Mucosa of descending colon (tissue), 3 donors: ENCODE results near the gene SHB. TPM values are rescaled to one million over a fixed set of nuclear protein-coding genes. Genes with fewer than 3 reads are reported as not detected.

Experiments used
- ATAC-seq: fragments of 200-7000 bp; cut with Tn5 transposase; one replicate; pipeline ENCODE4 v1.9.1; 2020; ENCODE audit warnings: mild to moderate bottlenecking, moderate library complexity
- DNase-seq, 3 donors: peaks; one replicate each; pipeline ENCODE4 v3.0.0-alpha.2; 2020
- H3K36me3 ChIP-seq: fragments of 200-600 bp; one replicate; pipeline ENCODE4 v1.8.0; 2021; ENCODE audit warnings: low read depth, mild to moderate bottlenecking
- H3K4me1 ChIP-seq: fragments of 200-600 bp; one replicate; pipeline ENCODE4 v1.8.0; 2021; ENCODE audit warnings: low read depth, mild to moderate bottlenecking
- H3K4me3 ChIP-seq: fragments of 200-600 bp; one replicate; pipeline ENCODE4 v1.8.0; 2021; ENCODE audit warnings: mild to moderate bottlenecking
- H3K9me3 ChIP-seq: fragments of 200-600 bp; one replicate; pipeline ENCODE4 v1.8.0; 2021; ENCODE audit warnings: mild to moderate bottlenecking
- intact Hi-C, 2 donors: fragments of 100-400 bp; cut with DNase I in 1 of 2; cut with micrococcal nuclease in 1 of 2; formaldehyde crosslinking; loops; one replicate each; pipeline versions ENCODE4 v1.11.0 to v1.11.1; 2022; cut with DNase I, micrococcal nuclease
- total RNA-seq, 3 donors: library from RNA; stranded (reverse); fragmentation: NEBNext Ultra II Directional in 2 of 3; extraction: Animal tissue kit (Norgen Biotek cat#: 25700) in 2 of 3; gene quantifications; one replicate each; pipeline versions ENCODE4 v1.2.1 to v1.2.4, GENCODE V29; 2021 to 2023
- TF ChIP-seq, protein P1 (sequence below): fragments of 200-600 bp; IDR thresholded peaks from one replicate; pipeline ENCODE4 v1.8.0; 2022; ENCODE audit warnings: antibody characterized with exemption, mild to moderate bottlenecking
- donor health status: DM: no; HTN: no; CAD: no; lungs with moderate emphysema.
- donor health status: DM: no; HTN: no; CAD: no.
- donor health status: DM: no; HTN: yes; CAD: no.

Gene SHB
- total RNA-seq, 3 donors from 2014 or later: 20.3 to 23.9 (median 20.6) TPM

DNA sequence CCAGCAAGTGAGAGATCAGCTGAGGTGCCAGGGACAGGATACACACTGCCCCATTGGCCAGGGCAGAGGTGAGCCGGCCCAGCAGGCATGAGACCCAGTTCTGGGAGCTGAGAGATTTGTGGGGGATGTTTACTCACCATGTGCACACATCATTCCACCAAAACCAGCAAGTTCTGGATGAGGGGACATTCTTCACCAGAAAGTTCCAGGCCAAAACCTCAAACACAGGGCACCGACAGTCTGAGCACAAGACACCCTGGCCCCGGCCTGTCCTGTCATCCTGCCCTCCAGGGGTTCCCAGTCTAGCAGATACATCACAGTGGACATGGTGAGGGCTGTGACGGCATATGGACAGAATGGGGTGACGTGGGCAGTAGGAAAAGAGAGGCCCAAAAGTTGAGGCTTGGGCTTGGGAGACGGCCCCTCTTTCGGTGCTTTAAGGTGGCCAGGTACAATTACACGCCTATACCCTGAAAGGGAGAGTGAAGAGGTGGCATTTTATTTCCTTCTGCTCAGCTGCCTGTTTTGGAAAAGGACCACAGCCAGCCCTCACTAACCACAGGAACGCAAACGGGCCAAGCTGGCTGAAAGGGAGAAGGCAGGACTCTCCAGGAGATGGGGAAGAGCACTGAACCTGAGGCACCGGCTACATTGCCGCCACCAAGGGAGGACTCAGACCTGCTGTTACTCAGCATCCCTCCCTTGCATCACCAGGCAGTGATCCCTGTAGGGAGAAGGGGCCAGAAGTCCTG lies 64.0 kb downstream of the SHB start:
- no peak for ATAC-seq
- Histone ChIP-seq H3K9me3 (no peaks in the 10 kb centered on the region), H3K4me1 (no peaks in the 10 kb centered on the region), H3K4me3 (no peak overlapping the region), H3K36me3 (no peaks in the 10 kb centered on the region)
- TF ChIP-seq, protein P1, sequence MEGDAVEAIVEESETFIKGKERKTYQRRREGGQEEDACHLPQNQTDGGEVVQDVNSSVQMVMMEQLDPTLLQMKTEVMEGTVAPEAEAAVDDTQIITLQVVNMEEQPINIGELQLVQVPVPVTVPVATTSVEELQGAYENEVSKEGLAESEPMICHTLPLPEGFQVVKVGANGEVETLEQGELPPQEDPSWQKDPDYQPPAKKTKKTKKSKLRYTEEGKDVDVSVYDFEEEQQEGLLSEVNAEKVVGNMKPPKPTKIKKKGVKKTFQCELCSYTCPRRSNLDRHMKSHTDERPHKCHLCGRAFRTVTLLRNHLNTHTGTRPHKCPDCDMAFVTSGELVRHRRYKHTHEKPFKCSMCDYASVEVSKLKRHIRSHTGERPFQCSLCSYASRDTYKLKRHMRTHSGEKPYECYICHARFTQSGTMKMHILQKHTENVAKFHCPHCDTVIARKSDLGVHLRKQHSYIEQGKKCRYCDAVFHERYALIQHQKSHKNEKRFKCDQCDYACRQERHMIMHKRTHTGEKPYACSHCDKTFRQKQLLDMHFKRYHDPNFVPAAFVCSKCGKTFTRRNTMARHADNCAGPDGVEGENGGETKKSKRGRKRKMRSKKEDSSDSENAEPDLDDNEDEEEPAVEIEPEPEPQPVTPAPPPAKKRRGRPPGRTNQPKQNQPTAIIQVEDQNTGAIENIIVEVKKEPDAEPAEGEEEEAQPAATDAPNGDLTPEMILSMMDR: no peak
- peak in 1 of 3 donors; percentile 12 for DNase-seq
- intact Hi-C loops: no loop called here

DNA sequence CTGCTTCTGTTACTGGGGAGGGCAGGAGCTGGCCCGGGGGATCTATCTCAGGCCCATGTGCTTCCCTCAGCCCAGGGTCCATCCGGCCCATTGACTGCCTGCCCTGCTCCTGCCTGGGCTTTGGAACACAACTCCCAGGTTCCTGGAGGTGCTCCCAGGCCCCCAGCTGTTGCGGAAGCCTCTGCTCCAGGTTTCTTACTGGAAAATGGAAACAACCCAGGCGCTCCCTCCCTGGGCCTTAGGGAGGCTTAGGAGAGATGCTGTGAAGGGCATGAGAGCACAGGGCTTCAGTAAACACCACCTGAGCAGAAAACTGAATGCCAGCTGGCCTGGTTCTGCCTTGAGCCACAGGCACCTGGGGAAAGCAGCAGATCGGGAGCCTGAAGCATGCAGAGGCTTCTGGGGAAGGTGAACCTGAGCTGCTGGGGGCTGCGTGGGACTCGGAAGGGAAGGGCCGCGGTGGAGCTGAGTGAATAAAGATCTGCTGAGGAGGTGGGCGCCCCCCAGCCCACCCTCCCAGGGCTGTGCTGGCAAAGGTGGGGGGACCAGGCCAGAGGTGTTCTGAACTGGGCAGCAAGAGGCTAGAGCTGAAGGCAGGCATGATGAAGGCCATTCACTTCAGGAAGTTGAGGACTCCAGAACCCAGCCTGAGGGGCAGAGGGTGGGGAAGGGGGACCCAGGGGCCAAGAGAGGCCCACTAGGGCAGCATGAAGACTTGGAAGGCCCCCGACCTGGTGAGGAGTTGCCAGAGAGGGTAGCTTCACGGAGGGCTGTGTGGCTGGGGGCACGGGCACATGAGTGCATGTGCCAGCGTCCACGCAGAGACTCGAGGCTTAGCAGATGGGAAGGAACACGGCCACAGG lies 64.8 kb downstream of the SHB start:
- ATAC-seq (no peak), DNase-seq (peak in 1 of 3 donors; percentile 12)
- no peaks in the 10 kb centered on the region for H3K4me1 ChIP-seq
- no peaks in the 10 kb centered on the region for H3K36me3 ChIP-seq
- H3K4me3 ChIP-seq: no peak overlapping the region
- TF ChIP-seq, protein P1: no peak
- no peaks in the 10 kb centered on the region for H3K9me3 ChIP-seq
- intact Hi-C loops: no loop called here

DNA sequence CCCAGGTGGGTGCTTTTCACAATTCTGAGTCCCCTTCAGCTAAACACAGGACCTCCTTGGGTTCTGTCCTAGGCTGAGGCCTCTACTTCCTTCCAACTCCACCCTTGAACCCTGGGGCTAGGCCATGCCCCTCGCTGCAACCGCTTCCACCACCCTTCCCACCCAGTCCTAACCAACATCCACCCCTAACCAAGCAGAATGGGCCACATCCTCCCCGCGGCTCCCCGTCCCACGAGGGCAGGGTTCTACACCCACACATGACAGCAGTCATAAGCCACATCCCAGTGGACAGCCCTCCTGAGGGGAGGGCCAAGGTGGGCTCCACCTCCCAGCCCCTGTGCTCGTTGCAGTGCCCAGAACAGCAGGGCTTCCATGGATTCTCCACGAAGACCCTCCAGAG lies 65.8 kb downstream of the SHB start:
- TF ChIP-seq, protein P1: no peak

DNA sequence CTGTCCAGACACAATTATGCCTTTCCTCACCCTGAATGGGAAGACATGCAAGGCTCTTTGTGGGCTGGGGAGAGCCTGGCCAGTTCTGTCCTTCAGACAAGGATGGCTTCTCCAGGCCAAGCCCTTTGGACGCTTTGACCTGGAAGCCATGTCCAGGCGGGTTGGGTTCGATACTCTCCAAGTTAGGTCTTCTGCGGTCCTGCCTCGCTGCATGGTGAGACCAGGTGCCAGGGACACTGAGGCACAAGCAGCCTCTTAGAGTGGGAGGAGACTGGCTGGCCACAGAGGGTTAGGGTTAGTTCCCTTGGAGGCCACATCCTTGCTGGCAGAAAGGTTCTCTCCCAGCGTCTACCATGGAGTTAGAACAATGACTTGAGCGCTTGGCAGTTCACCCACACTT lies 67.6 kb downstream of the SHB start:
- ATAC-seq: no peak
- intact Hi-C loops: no loop called here
- no peak for DNase-seq
- Histone ChIP-seq H3K36me3 (no peaks in the 10 kb centered on the region), H3K9me3 (no peaks in the 10 kb centered on the region), H3K4me1 (no peaks in the 10 kb centered on the region), H3K4me3 (no peak overlapping the region)
- TF ChIP-seq, protein P1: no peak

More for the DNA sequence above, 65.8 kb downstream of the SHB start:
- intact Hi-C loops: no loop called here
- no peaks in the 10 kb centered on the region for H3K36me3 ChIP-seq
- H3K4me1 ChIP-seq: no peaks in the 10 kb centered on the region
- no peak overlapping the region for H3K4me3 ChIP-seq
- no peaks in the 10 kb centered on the region for H3K9me3 ChIP-seq
- ATAC-seq: no peak
- DNase-seq: peak in 1 of 3 donors; percentile 7

DNA sequence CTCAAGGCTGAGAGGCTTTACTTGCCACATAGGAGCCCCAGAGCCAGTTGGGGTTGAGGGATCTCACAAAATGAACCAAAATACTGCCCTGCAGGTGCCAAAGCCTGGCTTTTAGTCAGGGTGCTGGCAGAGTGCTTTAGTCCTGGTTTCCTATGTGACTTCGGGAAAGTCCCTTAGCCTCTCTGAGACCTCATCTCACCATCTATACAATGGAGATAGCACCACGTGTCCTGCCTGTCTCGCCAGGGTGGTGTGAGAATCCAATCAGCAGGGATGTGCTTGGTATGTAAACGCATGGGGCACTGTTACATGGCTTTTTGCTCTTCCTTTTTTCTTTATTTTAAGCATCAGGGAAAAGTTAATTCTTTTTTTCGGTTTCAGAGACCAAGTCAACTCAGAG lies 68.3 kb downstream of the SHB start:
- TF ChIP-seq, protein P1: no peak
- Histone ChIP-seq H3K36me3 (no peaks in the 10 kb centered on the region), H3K9me3 (no peaks in the 10 kb centered on the region), H3K4me3 (no peak overlapping the region), H3K4me1 (no peaks in the 10 kb centered on the region)
- ATAC-seq: no peak
- intact Hi-C loops: no loop called here
- no peak for DNase-seq
